Spleen (tissue), 7 donors: ENCODE results near the gene FUT9.

Experiments
- POLR2A ChIP-seq, 3 donors: fragments of 450-650 bp; IDR thresholded peaks; one replicate each; pipeline ENCODE4 v1.5.1; 2017; ENCODE audit warnings: antibody characterized with exemption in 3 of 3, mild to moderate bottlenecking in 1 of 3
- POLR2AphosphoS5 ChIP-seq, 3 donors: sonication (generic); formaldehyde crosslinking; IDR thresholded peaks; one replicate each; pipeline ENCODE4 v1.5.1; 2017; ENCODE audit warnings: antibody characterized with exemption in 3 of 3
- TF ChIP-seq, protein P1 (sequence below), 11 experiments: fragments of 200-600 bp in 7 of 11; fragments of 450-650 bp in 4 of 11; sonication (generic) in 4 of 11; IDR thresholded peaks in 8 of 11; conservative IDR thresholded peaks in 3 of 11; 1 replicate in 7 of 11; 2 replicates in 4 of 11; pipeline versions ENCODE4 v1.4.0 to v1.8.0; 2016 to 2021; ENCODE audit warnings: antibody characterized with exemption in 11 of 11, inconsistent platforms in 4 of 11, mild to moderate bottlenecking in 1 of 11
- donor health status: DM: no; HTN: no; CAD: no; lungs with moderate emphysema.
- donor health status: DM: no; HTN: no; CAD: no.
- donor health status: DM: no; HTN: no; CAD: no.

DNA sequence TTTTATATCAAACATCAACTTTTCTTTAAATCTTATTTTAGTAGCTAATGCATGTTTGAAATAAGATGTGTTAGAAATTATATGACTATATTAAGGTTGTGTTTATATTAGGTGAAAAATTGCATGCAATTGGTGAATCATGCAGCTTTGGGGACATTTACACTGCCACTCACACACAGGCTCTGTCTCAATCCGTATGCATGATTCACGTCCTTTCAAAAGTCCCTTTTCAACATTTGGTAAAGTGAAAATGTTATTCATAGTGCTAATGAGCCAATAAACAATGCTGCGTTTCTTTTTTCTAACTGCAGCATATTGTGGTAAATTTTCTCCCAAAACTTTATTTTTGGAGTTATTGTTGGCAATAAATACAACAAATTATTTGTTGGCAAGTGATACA, 198.0 kb downstream of the FUT9 start:
- TF ChIP-seq POLR2A (IDR thresholded peaks at IDR 0.05) (no peak), POLR2AphosphoS5 (IDR thresholded peaks at IDR 0.05) (no peak)
- TF ChIP-seq, protein P1, sequence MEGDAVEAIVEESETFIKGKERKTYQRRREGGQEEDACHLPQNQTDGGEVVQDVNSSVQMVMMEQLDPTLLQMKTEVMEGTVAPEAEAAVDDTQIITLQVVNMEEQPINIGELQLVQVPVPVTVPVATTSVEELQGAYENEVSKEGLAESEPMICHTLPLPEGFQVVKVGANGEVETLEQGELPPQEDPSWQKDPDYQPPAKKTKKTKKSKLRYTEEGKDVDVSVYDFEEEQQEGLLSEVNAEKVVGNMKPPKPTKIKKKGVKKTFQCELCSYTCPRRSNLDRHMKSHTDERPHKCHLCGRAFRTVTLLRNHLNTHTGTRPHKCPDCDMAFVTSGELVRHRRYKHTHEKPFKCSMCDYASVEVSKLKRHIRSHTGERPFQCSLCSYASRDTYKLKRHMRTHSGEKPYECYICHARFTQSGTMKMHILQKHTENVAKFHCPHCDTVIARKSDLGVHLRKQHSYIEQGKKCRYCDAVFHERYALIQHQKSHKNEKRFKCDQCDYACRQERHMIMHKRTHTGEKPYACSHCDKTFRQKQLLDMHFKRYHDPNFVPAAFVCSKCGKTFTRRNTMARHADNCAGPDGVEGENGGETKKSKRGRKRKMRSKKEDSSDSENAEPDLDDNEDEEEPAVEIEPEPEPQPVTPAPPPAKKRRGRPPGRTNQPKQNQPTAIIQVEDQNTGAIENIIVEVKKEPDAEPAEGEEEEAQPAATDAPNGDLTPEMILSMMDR (IDR thresholded peaks at IDR 0.05 in 8 of 11, conservative IDR thresholded peaks at IDR 0.05 in 3 of 11) = no peak
